ENCODE results near the gene PAEP.
"Not testable (repeated sequence)": the region's sequence is repeated elsewhere in the genome, so short reads cannot be mapped to it uniquely, and the experiment has no call there.

The PAEP gene

DNA sequence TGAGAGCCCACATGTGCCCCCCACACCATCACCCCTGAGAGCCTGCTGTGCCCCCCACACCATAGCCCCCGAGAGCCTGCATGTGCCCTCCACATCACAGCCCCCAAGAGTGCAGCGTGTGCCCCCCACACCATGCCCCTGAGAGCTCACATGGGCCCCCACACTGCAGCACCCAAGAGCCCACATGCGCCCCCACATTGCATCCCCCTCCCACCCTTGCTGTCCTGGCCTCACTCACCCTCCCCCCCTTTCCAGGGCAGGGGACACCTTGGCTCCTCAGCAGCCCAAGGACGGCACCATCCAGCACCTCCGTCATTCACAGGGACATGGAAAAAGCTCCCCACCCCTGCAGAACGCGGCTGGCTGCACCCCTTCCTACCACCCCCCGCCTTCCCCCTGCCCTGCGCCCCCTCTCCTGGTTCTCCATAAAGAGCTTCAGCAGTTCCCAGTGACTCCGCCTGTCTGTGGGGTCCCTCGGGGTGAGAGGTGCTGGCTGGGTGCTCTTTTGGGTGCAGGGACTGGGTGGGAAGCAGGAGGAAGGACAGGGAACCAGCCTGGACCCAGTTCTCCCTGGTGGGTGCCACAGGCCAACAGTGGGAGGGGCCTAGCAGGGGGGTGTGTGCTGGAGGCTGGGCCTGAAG, 35.3 kb upstream of the PAEP start:
- no peak for DNase-seq

GRCh38 chr9:135526730-135527571, 34.6 kb upstream of the PAEP start:
- DNase-seq: no peak

- not testable (repeated sequence) for DNase-seq
Measured at GRCh38 chr9:135528842-135529435, 32.6 kb upstream of the PAEP start.

- no peak for DNase-seq
Measured at GRCh38 chr9:135530146-135530545, 31.4 kb upstream of the PAEP start.

GRCh38 chr9:135531096-135531495, 30.5 kb upstream of the PAEP start:
- DNase-seq: no peak

DNA sequence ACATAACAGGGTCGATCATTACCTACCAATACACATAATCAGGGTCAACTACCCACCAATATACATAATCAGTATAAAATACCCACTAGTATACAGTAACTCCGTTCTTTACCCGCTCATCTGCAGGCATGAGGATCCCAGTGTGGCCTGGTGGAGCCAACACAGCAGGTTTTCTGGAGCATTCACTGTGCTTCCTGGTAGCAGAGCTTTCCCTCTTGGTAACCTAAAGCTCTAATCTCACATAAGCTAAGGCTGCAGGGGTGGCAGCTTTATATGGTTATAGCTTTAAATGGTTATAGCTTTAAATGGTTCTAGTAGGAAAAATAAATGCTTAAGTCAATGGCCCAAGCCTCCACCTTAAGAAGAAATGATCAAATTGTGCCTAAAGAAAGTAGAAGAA, 28.4 kb upstream of the PAEP start:
- DNase-seq: no peak

DNA sequence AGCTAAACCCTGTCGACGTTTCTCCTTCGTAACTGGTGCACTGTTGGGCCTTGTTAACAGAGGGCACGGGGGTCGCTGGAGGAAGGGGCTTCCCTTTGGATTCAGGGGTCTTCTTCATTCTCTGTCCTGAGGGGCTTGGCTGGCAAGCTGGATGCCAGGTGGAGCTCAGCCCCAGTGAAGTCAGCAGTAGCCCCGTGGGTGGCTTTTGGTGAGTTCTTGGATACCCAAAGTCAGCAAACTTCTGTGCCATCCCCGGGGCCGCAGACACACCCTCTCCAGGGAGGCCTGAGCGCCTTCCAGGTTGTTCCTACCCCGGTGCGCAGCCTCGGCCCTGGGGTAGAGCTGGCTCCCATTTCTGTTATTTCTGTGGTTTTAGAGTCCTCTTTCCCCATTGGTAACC, 27.9 kb upstream of the PAEP start:
- no peak for DNase-seq

DNA sequence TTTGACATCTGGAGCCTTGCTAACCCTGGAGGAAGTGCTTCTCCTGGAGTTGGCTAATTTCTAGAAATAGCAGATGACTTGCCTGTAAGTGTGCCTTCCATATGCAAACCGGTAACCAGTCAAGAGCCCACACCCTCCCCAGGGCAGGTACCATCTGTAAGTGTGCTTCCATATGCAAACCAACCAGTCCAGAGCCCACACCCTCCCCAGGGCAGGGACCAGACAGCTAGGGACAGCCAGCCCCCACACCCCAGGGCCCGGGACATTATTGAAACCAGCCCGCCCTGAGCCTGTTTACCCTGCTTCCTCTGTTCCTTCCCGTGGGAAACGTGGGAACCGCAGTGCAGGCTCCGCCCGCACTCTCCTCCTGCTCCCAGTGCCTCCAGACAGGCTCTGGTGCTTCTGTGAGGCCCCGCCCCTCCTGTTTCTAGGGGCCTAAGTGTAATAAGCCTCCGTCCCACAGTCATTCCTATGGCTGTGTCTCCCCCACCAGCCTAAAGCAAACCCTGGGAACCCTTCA, 27.3 kb upstream of the PAEP start:
- DNase-seq: not testable (repeated sequence)

- not testable (repeated sequence) for DNase-seq
Measured at GRCh38 chr9:135534826-135535225, 26.7 kb upstream of the PAEP start.

- DNase-seq: not testable (repeated sequence)
Measured at GRCh38 chr9:135535631-135536030, 25.9 kb upstream of the PAEP start.

DNA sequence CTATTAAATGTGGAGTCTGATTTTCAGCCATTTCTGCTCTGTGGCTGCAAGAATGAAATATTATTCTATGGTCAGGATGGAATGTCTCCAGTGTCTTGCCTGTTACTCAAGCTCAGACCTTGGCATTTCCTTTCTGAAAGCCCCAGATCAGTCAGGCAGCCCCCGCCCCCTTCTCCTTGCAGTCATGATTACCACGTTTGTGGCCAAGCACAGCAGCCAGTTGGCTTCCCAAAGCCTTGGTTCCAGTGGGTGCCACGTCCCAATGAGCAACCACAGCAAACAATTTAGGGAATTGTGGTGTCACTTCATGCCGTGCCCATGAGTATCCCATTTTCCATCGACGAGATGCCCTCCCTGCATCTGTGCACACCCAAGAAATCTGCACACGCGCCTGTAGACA, 25.3 kb upstream of the PAEP start:
- no peak for DNase-seq

- not testable (repeated sequence) for DNase-seq
Measured at GRCh38 chr9:135543262-135543894, 18.2 kb upstream of the PAEP start.

GRCh38 chr9:135544981-135545635, 16.4 kb upstream of the PAEP start:
- DNase-seq: no peak

DNA sequence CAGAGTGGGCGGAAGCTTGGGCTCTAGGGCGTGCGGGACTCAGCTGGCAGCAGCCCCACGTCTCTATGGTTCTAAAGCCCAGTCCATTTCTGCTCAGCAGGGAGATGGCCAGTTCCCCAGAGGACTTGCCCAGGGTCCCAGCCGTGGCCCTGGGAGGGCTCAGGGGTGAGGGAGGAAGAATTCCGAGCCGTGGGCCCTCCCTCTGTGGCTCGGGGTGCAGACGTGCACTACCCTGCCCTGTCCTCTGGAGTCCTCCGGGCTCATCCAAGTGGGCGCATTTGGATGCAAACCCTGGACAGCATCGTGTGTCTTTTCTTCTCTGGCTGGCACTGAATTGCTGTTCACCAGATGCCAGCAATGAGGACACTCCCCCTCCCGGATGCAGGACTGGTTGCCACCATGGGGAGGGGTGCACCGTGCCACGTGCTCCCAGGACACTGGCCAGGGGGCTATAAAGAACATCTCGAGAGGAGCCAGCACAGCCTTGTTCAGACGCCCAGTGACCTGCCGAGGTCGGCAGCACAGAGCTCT, 15.8 kb upstream of the PAEP start, which contains the start of gene OBP2A:
TSS of gene OBP2A (plus strand) at position 481 of the 531 bp plus-strand sequence. CDS start 55 bp downstream, outside the sequence.
- DNase-seq: not testable (repeated sequence)

DNA sequence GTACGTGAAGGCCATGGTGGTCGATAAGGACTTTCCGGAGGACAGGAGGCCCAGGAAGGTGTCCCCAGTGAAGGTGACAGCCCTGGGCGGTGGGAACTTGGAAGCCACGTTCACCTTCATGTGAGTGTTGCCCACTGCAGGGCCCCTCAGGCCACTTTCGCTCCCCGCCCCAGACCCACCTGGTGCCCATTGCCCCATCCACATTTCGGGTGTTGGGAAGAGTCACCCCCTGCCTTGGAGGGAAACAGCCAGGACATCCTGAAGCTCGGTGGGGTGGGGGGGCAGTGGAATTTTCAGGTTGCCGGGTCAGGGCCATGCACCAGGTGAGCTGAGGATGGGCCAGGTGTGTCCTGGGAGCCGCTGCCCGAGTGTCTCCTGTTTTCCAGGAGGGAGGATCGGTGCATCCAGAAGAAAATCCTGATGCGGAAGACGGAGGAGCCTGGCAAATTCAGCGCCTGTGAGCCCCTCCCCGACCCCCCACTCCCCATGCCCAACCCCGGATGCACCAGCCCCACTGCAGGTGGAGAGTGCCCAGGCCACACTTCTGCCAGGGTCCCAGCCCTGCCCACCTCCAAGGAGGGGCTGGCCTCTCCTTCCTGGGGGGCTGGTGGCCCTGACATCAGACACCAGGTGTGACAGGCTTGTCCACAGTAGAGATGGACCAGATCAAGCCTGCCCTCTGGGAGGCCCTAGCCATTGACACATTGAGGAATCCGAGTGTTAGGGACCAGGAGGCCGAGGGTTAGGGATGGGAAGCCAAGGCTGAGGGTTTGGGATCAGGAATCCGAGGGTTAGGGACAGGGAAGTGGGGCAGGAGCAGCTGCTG, 14.6 kb upstream of the PAEP start:
- DNase-seq: not testable (repeated sequence)

GRCh38 chr9:135547756-135548736, 13.5 kb upstream of the PAEP start:
- no peak for DNase-seq

GRCh38 chr9:135549478-135550343, 11.8 kb upstream of the PAEP start:
- not testable (repeated sequence) for DNase-seq

GRCh38 chr9:135550344-135550918, 11.1 kb upstream of the PAEP start:
- DNase-seq: no peak

DNA sequence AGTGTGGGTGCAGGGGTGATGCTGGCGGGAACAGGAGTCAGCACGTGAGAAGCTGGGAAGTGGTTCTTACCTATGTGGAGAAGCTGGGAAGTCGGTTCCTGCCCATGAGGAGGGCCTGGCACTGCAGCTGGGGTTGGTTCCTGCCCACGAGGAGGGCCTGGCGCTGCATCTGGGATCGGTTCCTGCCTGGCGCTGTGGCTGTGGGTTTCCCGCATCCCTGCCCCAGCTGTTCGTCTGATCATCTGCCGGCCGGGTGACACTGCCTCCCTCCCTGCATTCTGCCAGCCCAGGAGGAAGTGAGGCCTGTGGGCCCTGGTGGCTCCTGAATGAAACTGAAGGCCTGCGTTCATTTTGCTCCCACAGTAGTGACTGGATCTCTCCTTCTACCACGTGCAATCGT, 10.5 kb upstream of the PAEP start:
- DNase-seq: no peak

Data from NCI-H2171 treated with DMSO at 0.1 percent for 48 hours (cell line).